ENCODE measurements around the gene PTPRM.

Gene PTPRM

DNA sequence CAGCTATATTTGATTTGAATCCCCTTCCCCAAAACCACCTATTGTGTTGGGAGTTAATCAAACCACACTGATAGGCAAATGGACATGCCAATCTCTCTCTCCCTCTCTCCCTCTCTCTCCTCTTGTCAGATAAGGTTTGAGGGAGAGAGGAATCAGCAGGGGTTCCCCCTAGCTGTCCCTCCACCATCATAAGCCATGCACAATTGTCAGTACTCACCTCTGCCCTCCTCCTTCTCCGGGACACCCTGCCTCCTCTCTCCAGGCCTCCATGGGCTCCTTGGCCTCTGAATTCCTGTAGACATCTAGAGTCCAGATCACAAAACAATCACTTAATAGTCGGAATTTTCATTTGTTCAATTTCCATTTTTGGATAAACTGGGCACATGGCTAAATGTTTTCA lies 798.4 kb downstream of the PTPRM start:
- TF ChIP-seq, protein P1, sequence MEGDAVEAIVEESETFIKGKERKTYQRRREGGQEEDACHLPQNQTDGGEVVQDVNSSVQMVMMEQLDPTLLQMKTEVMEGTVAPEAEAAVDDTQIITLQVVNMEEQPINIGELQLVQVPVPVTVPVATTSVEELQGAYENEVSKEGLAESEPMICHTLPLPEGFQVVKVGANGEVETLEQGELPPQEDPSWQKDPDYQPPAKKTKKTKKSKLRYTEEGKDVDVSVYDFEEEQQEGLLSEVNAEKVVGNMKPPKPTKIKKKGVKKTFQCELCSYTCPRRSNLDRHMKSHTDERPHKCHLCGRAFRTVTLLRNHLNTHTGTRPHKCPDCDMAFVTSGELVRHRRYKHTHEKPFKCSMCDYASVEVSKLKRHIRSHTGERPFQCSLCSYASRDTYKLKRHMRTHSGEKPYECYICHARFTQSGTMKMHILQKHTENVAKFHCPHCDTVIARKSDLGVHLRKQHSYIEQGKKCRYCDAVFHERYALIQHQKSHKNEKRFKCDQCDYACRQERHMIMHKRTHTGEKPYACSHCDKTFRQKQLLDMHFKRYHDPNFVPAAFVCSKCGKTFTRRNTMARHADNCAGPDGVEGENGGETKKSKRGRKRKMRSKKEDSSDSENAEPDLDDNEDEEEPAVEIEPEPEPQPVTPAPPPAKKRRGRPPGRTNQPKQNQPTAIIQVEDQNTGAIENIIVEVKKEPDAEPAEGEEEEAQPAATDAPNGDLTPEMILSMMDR (IDR thresholded peaks at IDR 0.05; ENCODE audit: low read depth, low read length): no peak
- no peak overlapping the region for H3K4me3 ChIP-seq (ENCODE audit: low read depth, low read length)

- H3K4me3 ChIP-seq (ENCODE audit: low read depth, low read length): no peak overlapping the region
- TF ChIP-seq, protein P1 (IDR thresholded peaks at IDR 0.05; ENCODE audit: low read depth, low read length): no peak
Measured at GRCh38 chr18:8366070-8366469, 799.0 kb downstream of the PTPRM start.

DNA sequence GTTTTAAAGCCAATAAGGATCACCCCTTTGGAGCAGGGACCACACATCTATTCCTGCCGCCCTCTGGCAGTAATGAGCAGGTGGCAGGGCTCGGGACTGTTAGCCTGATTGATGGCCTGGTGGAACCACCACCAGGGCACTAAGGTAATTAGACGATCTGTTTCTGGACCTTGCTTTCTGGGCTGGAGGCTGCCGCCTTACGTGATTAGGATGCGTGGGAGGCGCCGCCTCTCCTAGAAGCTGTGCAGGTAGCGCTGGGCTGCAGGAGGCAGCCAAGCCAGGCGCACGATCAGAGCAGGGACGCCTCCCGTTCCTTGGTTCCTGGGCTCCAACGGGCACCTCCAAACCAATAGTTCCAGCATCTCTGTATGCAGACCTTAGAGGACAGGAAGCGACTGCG lies 799.5 kb downstream of the PTPRM start:
- H3K4me3 ChIP-seq (ENCODE audit: low read depth, low read length): no peak overlapping the region
- TF ChIP-seq, protein P1 (IDR thresholded peaks at IDR 0.05; ENCODE audit: low read depth, low read length): no peak

DNA sequence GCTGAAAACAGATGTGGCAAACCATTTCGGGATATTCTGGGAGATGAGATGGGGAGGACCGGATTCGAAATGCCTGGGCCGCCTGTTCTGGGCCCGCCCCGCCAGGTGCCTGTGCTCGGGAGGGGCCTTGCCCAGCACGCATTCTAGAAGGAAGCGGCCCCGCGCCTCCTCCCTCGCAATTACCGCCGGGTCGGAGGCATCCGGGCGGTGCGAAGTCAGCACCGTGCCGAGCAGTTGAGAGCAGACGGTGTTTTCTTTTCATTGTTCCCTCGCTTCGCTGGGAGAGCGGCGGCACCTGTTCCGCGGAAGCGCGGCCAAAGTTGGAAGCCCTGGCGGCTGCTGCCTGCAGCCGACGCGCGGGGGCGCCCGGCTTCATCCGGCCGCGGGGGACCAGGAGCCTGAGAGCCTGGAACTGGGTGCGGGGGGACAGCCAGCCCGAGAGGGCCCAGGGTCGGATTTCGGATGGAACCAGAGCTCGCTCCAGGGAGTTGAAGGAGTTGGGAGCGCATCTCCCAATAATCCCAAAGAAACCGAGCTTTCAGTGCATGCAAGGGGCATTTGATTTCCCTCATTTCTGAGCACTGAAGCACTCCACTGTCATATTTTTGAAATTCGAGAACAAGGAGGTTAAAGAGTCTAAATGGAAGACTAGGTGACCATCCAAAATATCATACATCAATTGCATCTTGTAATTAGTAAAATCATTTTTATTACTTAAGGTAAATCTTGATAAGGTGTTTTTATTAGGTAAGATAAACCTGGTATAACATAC lies 800.3 kb downstream of the PTPRM start:
- no peak overlapping the region for H3K4me3 ChIP-seq (ENCODE audit: low read depth, low read length)
- TF ChIP-seq, protein P1 (IDR thresholded peaks at IDR 0.05; ENCODE audit: low read depth, low read length): peak; percentile 31

DNA sequence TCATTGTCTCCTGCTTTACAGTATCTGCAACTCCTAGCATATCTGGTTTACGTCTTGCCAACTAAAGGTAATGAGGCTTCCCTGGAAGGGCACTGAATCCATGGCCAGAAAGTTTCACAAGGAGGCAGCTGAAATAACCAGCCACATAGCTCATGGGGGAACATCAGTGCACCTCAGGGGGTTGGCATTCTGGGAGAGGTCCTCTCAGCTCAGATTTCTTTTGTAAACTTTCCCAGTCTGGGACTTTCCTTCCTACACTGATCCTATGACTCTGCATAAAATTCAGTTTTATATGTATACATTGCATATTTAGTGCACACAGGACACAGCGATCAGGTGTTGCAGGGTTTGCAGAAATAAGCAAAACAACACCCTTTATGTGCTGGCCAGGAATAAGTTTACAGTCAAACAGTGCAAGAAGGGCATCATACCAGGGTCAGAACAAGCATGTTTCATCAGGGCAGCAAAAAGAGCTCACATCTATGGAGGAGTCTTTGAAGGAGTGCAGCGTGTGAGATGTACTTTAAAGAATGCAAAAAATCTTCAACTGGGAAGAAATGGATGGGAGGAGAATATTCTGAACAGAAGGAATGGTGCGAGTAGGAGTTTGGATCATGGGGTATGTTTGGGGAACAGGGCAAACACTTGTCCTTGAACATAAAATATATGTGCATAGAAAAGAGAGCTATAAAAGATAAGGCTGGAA lies 801.5 kb downstream of the PTPRM start:
- H3K4me3 ChIP-seq (ENCODE audit: low read depth, low read length): no peak overlapping the region
- TF ChIP-seq, protein P1 (IDR thresholded peaks at IDR 0.05; ENCODE audit: low read depth, low read length): no peak

- no peak overlapping the region for H3K4me3 ChIP-seq (ENCODE audit: low read depth, low read length)
- TF ChIP-seq, protein P1 (IDR thresholded peaks at IDR 0.05; ENCODE audit: low read depth, low read length): no peak
Measured at GRCh38 chr18:8373486-8373885, 806.4 kb downstream of the PTPRM start.

DNA sequence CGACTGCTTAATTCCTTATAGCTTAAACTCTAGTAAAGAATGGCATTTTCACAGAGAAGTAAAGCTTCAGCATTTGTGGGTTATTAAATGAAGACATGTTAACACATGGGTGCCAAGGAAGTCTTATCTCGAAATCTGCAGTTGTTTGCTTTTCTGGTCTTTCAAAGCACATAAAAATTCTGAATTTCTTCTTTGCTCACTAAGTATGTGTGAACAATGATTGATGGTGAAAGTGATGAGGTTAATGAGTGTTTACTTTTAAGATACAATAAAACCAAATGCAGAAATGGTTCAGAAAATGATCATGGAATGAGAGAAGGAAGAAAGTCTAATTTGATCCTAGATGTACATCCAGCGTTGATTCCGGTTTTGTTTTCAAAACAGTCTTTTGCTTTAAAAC lies 807.6 kb downstream of the PTPRM start:
- TF ChIP-seq, protein P1 (IDR thresholded peaks at IDR 0.05; ENCODE audit: low read depth, low read length): no peak

More for the DNA sequence above, 807.6 kb downstream of the PTPRM start:
- H3K4me3 ChIP-seq (ENCODE audit: low read depth, low read length): no peak overlapping the region

Measured in WI38 (cell line).